ENCODE results near the gene KCNK2. TPM values are rescaled to one million over a fixed set of nuclear protein-coding genes. Genes with fewer than 3 reads are reported as not detected.

KCNK2 gene
- total RNA-seq, 2 experiments from 2014 or later: not detected

DNA sequence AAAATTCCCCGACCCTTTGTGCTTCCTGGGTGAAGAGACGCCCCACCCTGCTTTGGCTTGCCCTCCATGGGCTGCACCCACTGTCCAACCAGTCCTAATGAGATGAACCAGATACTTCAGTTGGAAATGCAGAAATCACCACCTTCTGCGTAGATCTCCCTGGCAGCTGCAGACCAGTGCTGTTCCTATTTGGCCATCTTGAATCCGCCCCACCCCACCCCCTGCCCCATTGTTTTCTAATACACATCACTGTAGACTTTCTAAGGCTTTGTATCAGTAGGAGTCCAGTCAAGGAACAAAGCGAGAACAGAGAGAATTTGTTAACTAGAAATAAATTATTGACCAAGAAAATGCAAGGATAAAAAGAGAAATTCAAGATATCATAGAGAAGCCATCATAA, 178.2 kb downstream of the KCNK2 start:
- no peaks in the 10 kb centered on the region for H3K27me3 Mint-ChIP-seq
- H3K9me3 Mint-ChIP-seq: peaks cover 4% of the 10 kb centered on the region
- no peaks in the 10 kb centered on the region for H3K36me3 Mint-ChIP-seq (ENCODE audit: low read depth)
- ChIA-PET POLR2A (no interaction called here), CTCF (no interaction called here)
- no peak overlapping the region for H3K27ac Mint-ChIP-seq
- no peak for DNase-seq
- no peaks in the 10 kb centered on the region for H3K4me1 Mint-ChIP-seq
- H3K4me3 Mint-ChIP-seq: no peak overlapping the region

DNA sequence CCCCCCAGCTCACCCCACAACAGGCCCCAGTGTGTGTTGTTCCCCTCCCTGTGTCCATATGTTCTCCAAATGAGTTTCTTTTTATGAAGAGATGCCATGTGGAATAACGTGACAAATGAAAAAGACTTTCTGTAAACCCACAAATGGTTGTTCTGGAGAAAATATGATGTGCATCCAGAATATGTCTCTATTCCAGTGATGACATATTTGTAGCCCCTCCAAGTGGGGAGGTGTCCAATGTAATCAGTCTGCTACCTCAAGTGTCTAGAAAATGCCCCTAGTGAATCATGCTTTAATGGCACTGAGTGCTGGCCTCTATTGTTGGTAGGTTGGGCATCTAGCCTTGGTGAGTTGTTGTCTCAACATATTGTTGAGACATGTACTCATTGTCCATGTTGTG, 179.6 kb downstream of the KCNK2 start:
- Mint-ChIP-seq H3K27me3 (no peaks in the 10 kb centered on the region), H3K27ac (no peak overlapping the region), H3K4me1 (no peaks in the 10 kb centered on the region), H3K36me3 (ENCODE audit: low read depth) (no peaks in the 10 kb centered on the region), H3K9me3 (peaks cover 4% of the 10 kb centered on the region), H3K4me3 (no peak overlapping the region)
- POLR2A ChIA-PET: no interaction called here
- no peak for DNase-seq
- CTCF ChIA-PET: no interaction called here

DNA sequence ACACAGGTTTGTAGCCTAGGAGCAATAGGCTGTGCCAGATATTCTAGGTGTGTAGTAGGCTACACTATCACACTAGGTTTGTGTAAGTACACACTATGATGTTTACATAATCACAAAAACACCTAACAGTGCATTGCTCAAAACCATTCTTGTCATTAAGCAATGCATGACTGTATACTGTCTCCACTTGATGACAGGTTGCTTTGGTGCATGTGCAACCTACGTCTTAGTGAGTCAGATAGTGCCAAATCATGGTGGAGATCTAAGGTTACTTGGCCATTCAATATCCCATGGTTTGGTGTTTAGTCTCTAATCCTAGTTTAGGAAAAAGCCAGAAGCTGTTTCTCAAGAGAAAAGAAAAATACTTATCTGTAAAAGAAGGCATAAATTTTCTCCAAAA, 181.1 kb downstream of the KCNK2 start:
- no peak for DNase-seq
- Mint-ChIP-seq H3K4me3 (no peak overlapping the region), H3K27ac (no peak overlapping the region), H3K36me3 (ENCODE audit: low read depth) (no peaks in the 10 kb centered on the region), H3K9me3 (peaks cover 4% of the 10 kb centered on the region), H3K4me1 (no peaks in the 10 kb centered on the region), H3K27me3 (no peaks in the 10 kb centered on the region)
- ChIA-PET POLR2A (no interaction called here), CTCF (no interaction called here)

DNA sequence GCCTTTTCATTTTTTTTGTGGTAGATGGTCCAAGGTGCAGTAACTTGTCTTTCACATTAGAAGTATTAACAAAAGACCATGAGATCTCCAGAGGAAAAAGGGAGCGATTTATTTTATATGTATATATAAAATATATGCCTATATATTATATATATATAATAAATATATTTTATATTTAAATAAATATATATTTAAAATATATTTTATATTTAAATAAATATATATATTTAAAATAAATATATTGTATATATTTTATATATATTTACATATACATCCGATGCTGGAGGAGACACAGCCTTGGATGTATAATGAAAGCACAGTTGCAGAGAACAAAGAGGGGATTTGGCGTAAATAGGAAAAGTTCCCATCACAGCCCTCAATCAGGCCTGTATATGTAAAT, 182.1 kb downstream of the KCNK2 start:
- Mint-ChIP-seq H3K9me3 (peaks cover 4% of the 10 kb centered on the region), H3K4me3 (no peak overlapping the region), H3K27me3 (no peaks in the 10 kb centered on the region), H3K4me1 (no peaks in the 10 kb centered on the region), H3K27ac (no peak overlapping the region), H3K36me3 (ENCODE audit: low read depth) (no peaks in the 10 kb centered on the region)
- ChIA-PET CTCF (no interaction called here), POLR2A (no interaction called here)
- no peak for DNase-seq

DNA sequence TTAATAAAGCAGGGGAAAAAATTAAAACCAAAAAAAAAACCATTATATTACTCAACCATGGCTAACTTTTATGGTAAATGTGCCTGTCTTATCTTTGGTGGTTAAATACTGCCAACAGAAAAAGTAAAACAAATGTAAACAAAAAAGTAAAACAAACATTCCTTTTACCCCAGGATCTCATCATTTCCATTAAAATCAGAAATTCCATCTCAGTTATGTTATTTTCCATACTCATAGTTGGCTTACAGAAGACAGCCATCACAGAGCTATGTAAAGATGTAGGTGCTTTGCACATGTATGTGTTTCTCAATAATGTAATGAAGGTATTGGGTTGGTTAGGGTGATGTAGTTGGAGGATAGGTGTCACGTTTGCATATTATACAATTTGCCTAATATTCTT, 185.0 kb downstream of the KCNK2 start:
- no peaks in the 10 kb centered on the region for H3K4me1 Mint-ChIP-seq
- H3K36me3 Mint-ChIP-seq (ENCODE audit: low read depth): no peaks in the 10 kb centered on the region
- H3K4me3 Mint-ChIP-seq: no peak overlapping the region
- CTCF ChIA-PET: interaction anchor here (0.6 kb wide), 1 partner anchor 712 kb away, joined by 3 read pairs; no protein-coding TSS in a partner anchor
- peaks cover 7% of the 10 kb centered on the region for H3K9me3 Mint-ChIP-seq
- POLR2A ChIA-PET: no interaction called here
- H3K27me3 Mint-ChIP-seq: no peaks in the 10 kb centered on the region
- H3K27ac Mint-ChIP-seq: no peak overlapping the region
- DNase-seq: no peak

DNA sequence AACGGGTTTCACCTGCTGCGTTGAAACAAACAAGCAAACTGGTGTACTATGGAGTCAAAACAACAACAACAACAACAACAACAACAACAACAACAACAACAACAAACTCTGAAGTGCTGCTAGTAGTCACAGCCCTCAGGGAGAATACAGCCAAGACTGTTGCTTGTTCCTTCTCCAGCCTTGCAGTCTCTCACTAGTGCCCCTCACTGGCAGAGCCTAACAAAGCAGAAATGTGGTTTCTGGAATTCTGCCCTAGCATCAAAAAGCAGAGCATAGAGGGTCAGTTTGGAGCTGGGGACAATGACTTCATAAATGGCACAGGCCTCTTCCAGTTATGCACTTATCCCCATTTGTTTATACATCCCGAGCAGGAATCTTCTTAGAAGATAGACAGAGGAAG, 187.4 kb downstream of the KCNK2 start:
- no peaks in the 10 kb centered on the region for H3K27me3 Mint-ChIP-seq
- no peak for DNase-seq
- CTCF ChIA-PET: no interaction called here
- H3K9me3 Mint-ChIP-seq: peaks cover 7% of the 10 kb centered on the region
- no peaks in the 10 kb centered on the region for H3K4me1 Mint-ChIP-seq
- H3K36me3 Mint-ChIP-seq (ENCODE audit: low read depth): no peaks in the 10 kb centered on the region
- POLR2A ChIA-PET: no interaction called here
- no peak overlapping the region for H3K4me3 Mint-ChIP-seq
- H3K27ac Mint-ChIP-seq: no peak overlapping the region

DNA sequence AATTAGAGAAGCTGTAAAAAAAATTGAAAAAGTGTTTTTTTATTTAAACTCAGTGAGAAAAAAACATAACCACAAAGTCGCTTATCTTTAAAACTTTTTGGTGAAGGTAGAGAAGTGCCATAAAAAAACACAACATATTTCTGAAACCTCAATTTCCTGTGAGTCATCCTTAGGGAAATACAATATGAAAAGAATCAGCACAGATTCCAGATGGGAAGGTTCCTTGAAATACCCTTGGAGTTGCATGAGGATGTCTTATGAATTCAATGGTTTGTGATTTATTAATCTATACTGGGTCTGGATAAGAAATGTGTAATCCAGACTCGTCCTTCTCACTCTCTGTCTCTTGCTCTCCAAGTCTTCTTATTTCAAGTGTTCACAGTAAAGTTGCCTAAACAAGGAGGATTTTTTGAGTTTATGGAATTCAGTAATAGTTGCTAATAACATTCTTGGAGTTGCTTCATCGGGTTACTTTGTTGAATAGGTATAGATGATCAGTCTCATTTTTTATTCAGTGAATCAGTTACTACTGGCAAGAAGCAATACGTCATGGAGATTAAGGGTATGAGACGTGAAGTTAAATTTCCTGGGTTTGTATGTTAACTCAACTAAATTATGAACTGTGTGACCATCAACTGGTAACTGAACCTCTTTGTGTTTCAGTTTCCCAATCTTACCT, 191.4 kb downstream of the KCNK2 start:
- Mint-ChIP-seq H3K27me3 (no peaks in the 10 kb centered on the region), H3K27ac (no peak overlapping the region), H3K4me3 (no peak overlapping the region), H3K9me3 (peaks cover 7% of the 10 kb centered on the region), H3K36me3 (ENCODE audit: low read depth) (no peaks in the 10 kb centered on the region), H3K4me1 (no peaks in the 10 kb centered on the region)
- ChIA-PET POLR2A (no interaction called here), CTCF (no interaction called here)
- no peak for DNase-seq

DNA sequence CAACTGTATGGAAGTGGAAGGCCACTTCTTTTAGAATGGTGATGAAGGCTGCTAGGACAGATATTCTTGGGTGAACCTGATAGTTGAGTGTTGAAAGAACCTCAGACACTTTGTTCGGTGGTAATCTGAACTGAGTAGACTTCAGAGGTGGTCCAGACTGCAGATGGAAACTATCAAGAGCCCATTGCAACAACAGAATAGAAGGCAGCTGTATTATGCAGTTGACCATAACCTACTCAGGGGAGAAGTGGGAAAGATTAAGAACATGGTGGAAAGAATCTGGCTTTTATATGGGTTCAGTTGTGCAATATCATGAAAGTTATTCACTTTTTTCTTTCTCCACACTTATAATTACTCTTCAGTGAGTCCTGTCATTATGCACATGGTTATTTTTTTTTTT, 194.0 kb downstream of the KCNK2 start:
- no peaks in the 10 kb centered on the region for H3K36me3 Mint-ChIP-seq (ENCODE audit: low read depth)
- CTCF ChIA-PET: no interaction called here

DNA sequence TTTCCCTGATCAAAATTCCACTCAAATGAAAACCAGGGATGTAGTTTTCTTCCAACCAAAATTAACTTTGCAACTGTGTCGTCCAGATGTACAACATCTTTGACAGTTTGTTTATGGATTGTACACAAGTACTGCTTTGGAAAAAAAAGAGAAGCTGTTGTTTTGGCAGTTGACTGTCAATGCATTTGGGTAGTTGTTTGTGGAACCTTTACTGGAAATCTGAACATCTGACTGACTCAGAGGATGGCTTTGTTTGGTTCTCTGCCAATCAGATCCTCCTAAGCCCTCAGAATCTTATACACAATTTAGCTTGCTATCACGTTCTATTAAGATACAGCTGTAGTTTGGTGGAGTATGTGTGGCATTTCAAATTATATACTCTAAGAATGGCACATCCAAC, 195.0 kb downstream of the KCNK2 start:
- Mint-ChIP-seq H3K27me3 (no peaks in the 10 kb centered on the region), H3K4me1 (no peaks in the 10 kb centered on the region), H3K27ac (no peak overlapping the region), H3K4me3 (no peak overlapping the region), H3K9me3 (no peaks in the 10 kb centered on the region), H3K36me3 (ENCODE audit: low read depth) (no peaks in the 10 kb centered on the region)
- ChIA-PET CTCF (no interaction called here), POLR2A (no interaction called here)
- no peak for DNase-seq

More for the DNA sequence above, 194.0 kb downstream of the KCNK2 start:
- no peak for DNase-seq
- Mint-ChIP-seq H3K27ac (no peak overlapping the region), H3K4me1 (no peaks in the 10 kb centered on the region), H3K9me3 (no peaks in the 10 kb centered on the region), H3K27me3 (no peaks in the 10 kb centered on the region), H3K4me3 (no peak overlapping the region)
- POLR2A ChIA-PET: no interaction called here

DNA sequence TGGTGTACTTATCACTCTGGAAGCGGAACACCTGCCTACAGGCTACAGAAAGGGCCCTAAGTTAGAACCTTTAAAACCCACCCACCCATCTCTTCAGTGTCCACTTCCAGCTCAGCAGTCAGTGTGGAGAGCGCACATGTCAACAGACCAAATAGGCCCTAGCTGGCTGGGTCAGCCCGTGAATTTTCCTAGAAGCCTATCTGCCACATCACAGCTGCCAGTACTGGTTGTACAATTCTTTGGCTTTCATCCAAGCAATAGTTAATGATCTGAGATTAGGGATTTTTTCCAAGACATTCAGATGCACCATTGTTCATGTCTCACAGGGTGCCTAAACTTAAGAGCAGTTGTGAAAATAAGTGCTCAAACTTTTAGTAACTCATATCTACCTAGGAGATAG, 197.1 kb downstream of the KCNK2 start:
- Mint-ChIP-seq H3K27me3 (no peaks in the 10 kb centered on the region), H3K36me3 (ENCODE audit: low read depth) (no peaks in the 10 kb centered on the region), H3K9me3 (no peaks in the 10 kb centered on the region), H3K4me3 (no peak overlapping the region), H3K27ac (no peak overlapping the region), H3K4me1 (no peaks in the 10 kb centered on the region)
- ChIA-PET POLR2A (no interaction called here), CTCF (no interaction called here)
- no peak for DNase-seq

DNA sequence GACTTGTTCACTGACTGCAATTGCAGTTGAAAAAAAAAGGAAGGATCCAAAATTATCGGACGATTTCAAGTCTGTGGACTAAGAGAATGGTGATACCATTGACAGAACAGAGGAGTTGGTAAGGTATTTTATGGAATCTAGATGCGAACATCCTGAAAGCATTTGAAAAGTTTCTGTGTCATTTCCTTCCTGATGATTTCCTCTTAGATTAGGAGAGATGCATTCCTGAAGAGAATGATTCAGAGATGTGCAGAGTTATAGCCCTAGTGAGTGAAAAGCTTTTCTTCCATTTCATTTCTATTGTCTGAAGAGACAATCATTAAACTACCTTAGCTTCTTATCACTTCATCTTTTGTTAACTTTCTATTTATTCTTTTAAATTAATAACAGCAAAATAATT, 200.0 kb downstream of the KCNK2 start:
- CTCF ChIA-PET: no interaction called here

DNA sequence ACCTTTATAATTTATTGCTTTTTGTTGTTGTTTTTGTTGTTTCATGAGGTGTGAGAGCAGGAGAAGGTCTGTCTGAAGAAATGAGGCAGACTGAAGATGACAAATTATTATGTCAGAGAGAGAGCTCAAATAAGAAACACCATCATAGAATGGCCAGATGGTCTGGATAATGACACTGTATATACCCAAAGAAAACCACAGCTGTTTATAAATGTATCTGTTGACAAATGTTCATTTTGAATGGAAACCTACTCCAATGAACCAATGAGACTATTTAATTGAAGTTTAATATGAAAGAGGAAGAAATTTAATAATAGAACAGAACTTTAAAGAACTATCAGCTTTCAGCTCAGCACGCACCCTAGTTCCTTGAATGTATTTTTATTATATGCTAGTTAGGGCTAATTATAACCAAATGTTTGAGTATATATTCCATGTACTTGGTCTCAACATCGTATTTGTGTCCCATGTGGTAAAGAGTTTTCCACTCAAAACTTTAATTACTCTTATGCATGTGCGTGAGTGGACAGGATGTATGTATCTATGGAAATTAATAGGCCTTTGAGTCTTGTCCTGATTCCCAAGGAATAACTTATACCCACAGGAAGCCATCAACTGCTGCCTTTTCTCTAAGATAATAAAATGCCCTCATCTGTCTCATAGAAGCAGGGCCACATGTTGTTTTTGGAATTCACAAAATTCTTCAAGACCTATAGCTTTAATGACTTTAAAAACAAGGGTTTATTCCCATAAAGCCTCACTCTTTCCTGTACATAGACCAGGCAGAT, 202.7 kb downstream of the KCNK2 start:
- ChIA-PET POLR2A (interaction anchor here (0.5 kb wide), 1 partner anchor 213 kb away, joined by 4 read pairs; no protein-coding TSS in a partner anchor), CTCF (no interaction called here)
- DNase-seq: no peak
- no peak overlapping the region for H3K27ac Mint-ChIP-seq
- no peaks in the 10 kb centered on the region for H3K27me3 Mint-ChIP-seq
- no peaks in the 10 kb centered on the region for H3K36me3 Mint-ChIP-seq (ENCODE audit: low read depth)
- no peaks in the 10 kb centered on the region for H3K9me3 Mint-ChIP-seq
- H3K4me3 Mint-ChIP-seq: no peak overlapping the region
- H3K4me1 Mint-ChIP-seq: no peaks in the 10 kb centered on the region

More for the DNA sequence above, 200.0 kb downstream of the KCNK2 start:
- Mint-ChIP-seq H3K4me1 (no peaks in the 10 kb centered on the region), H3K4me3 (no peak overlapping the region), H3K36me3 (ENCODE audit: low read depth) (no peaks in the 10 kb centered on the region), H3K27ac (no peak overlapping the region), H3K9me3 (no peaks in the 10 kb centered on the region), H3K27me3 (no peaks in the 10 kb centered on the region)
- DNase-seq: no peak
- POLR2A ChIA-PET: no interaction called here
